Activated CD8-positive, alpha-beta memory T cell treated with anti-CD3 and anti-CD28 coated beads for 1 hour (primary cell): ENCODE data around the gene RNF41.

Source experiments
- DNase-seq, 2 donors: peaks; one replicate each; pipeline ENCODE4 v3.0.0-alpha.2; 2020; ENCODE audit warnings: low read depth in 1 of 2; ENCODE audit errors: extremely low read depth in 1 of 2

RNF41 gene

DNA sequence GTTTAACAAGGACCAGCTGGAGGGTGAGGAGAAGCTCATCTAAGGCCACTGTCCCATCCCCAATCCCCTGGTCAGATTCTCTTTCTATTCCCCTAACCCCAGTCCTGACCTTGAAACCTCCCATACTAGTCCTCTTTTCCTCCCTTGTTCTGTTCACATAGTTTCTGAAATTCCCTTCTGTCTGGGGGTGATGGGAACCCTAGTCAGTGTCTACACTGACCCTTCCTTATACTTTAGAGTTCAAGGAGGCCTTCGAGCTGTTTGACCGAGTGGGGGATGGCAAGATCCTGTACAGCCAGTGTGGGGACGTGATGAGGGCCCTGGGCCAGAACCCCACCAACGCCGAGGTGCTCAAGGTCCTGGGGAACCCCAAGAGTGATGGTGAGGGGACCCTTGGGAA lies 66.9 kb downstream of the RNF41 start:
- no peak for DNase-seq

- no peak for DNase-seq
Observed at GRCh38 chr12:56154246-56154771, 67.4 kb downstream of the RNF41 start.

DNA sequence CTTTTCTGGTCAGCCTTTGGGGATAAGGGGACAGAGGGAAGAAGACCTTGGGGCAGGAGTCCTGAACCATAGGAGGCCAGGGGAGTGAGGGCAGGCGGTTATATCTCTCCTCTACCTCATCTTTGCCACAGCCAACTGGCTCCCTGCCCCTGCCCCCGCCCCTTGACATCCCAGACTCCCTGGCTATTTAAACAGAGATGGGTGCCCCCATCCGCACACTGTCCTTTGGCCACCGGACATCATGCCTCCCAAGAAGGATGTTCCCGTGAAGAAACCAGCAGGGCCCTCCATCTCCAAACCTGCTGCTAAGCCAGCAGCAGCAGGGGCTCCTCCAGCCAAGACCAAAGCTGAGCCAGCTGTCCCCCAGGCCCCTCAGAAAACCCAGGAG lies 68.0 kb downstream of the RNF41 start:
- no peak for DNase-seq

DNA sequence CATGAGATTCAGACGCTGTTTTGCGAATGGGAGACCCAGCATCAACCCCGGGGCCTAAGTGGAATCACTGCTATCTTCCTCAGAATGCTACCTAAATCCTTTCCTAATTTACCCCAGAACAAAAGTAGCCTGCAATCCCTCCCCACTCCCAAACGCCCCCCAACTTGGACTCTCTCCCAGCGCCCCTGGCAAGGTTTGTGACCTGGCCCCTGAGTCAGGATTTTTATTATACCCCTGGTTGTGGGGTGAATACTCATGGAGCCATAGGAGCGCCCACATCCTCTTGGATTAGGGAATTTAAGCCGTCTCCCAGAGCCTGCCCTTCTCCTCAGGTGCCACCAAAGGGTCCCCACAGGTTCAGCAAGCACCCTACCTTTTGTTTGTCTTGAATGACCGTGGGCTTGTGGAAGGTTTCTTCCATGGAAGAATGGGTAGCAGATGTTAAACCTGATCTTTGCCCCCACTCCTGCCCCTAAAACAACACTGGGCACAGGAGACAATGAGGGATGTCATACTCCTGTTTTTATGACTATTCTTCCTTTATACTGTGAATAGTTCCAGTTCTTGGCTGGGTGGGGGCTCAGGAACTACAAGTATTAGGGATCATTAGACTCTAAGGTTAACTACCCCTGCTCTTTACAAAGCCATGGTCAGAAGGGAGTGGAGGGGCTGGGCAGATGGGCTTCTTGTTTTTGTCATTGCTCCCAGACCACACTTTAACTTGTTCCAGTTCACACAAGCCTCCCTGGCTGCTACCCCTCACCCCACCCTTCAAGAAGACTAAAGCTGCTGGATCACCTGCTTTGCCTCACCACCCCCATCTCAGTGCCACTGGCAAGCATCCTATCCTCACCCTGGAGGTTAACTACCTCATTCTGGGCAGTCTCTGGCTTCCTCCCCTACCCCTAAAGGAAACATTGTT lies 68.7 kb downstream of the RNF41 start:
- no peak for DNase-seq
